NCI-H510A (cell line): ENCODE data around the gene TSC22D1.

ENCODE experiments used
- DNase-seq: peaks from one replicate; lab custom pipeline; 2025; lab: John Stamatoyannopoulos, UW

The TSC22D1 gene

DNA sequence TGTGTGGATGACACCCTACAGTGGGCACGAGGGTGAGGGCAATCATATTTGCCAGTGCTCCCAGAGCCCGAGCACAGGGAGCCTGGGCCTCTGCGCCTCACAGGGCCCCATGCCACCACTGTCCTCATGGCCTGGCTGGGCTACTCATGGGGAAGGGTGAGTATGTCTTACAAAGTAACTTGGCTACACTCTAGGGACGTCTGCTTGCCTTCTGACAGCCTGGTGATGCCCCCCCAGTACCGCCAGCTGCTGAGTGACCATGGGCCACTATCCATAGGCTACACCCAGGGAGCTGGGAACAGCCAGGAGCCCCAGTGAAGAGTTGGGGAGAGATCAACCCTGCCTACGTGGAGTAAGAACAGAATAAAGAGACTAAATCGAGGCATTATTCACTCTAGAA, 123.7 kb downstream of the TSC22D1 start:
- no peak for DNase-seq

DNA sequence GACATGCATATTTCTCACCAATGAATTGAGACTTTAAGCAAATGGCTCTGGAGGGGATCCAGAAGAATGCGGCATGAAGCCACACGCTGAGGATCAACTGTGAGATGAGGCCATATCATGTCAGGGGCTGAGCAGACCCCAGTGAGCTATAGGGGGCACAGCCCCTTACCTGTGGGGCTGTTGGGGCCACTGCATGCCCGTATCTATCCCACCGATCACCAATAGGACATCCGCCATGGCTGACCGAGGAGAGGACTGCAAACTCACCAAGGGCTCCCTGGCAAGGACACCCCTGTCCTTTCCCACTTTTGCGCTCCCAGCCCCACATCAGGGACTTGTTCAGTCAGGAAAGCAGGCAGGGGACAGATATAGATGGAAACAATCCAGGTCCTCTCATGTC, 124.5 kb downstream of the TSC22D1 start:
- DNase-seq: no peak

DNA sequence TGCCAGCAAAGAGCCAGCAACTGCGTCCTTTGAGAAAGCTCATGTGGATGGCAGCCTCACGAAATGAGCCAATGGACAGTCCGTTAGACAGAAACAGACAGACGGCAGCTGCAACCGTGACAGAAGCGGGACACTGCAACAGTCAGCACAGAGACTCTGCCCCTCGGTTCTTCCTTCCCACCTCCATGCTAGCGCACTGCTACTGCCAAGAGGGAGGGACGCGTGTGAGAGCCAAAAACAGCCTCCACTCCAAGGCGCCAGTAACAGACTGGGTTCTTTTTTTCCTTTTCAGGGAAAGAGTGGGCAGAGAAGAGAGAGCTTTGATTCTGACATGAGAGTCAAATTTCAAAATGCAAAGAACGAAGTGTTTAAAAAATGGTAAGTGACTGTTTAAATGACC, 125.0 kb downstream of the TSC22D1 start:
- no peak for DNase-seq

DNA sequence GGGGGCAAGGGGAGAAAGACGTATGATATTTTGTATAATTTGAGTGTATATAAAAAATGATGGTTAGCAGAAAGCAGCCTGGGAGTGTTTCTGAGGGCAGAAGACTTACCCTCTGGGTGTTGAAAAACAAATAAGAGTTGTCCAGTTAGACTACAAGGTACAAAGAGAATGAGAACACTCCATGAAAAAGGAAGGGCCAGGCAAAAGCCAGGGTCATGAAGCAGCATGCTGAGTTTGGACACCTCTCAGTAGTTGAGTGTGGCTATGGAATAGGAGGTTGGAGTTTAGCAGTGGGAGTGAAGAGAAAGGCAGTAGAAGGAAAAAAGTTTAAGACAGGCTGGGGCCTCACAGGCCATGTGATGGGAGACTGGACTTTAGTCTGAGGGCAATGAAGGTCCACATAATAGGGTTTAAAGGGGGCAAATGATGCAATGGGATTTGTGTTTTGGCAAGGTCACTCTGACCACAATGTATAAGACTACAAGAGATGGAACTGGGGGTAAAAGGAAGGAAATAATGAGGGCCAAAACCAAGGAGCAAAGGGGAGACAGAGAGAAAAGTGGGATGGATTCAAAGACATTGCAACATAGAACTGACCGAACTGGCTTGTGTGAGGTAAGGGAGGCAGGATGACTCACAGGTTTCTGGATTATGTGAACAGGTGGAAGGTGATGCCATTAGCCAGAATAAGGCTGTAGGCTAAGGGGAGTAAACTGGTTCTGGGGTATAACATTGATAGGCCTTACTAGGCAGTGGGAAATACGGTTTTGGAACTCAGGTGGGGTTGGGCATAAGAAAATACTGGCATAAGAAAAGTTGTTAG, 125.9 kb downstream of the TSC22D1 start:
- no peak for DNase-seq

DNA sequence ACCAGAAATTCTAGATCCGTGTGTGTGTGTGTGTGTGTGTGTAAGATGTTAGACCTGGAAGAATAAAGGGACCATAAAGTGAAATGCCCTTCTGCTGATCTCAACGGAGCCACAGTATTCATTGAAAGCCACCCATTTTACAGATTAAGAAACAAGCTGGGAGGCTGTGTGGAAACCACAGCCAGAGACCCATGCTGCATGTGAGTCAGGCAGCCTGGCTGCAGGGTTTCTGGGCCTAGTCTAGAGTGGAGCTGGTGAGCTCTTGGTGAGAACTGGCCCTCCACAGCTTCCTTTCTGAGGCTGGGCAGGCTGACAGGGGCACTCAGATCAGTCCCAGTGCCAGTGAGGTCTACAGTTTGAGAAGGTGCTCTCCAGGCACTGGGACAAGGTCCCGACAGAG, 127.3 kb downstream of the TSC22D1 start:
- DNase-seq: no peak

DNA sequence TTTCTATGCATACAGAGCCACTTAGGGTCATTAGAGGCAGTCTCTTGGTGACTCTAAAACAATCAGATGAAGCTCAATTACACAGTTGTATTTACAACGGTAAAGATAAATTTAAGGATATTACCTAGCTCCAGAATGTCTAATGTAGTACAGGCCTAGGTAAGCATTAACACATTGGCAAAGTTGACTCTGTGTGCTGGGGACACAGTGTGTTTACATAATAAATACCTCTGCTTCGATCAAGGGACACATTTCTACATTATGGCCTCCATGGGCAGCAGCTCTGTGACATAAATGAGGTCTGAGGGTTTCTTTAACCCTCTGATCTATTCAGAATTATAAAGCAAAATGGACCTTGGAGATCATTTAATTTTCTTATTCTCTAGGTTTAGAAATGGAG, 127.8 kb downstream of the TSC22D1 start:
- DNase-seq: no peak

DNA sequence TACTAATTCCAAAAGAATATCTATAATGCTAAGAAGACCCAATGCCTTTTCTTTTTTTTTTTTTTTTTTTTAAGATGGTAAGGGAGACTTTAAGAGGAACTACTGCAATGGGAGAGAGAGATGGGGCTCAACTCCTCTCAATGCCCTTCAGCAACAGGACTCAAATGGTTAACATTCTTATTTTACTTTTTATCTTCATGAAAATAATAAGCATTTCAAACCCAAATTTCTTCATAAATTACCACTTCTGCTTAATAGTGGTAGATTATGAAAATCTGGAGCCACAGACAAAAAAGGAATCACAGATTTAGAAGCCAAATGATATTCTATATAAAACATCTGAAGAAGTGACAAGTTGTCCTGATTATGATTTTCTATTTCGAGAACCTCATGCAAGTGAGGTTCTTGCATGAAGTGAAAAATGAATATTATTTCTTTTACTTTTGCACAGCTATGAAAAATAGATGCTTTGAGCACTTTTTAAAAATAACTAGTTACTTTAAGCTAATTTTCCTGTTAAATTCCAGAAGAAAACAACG, 128.3 kb downstream of the TSC22D1 start:
- no peak for DNase-seq

DNA sequence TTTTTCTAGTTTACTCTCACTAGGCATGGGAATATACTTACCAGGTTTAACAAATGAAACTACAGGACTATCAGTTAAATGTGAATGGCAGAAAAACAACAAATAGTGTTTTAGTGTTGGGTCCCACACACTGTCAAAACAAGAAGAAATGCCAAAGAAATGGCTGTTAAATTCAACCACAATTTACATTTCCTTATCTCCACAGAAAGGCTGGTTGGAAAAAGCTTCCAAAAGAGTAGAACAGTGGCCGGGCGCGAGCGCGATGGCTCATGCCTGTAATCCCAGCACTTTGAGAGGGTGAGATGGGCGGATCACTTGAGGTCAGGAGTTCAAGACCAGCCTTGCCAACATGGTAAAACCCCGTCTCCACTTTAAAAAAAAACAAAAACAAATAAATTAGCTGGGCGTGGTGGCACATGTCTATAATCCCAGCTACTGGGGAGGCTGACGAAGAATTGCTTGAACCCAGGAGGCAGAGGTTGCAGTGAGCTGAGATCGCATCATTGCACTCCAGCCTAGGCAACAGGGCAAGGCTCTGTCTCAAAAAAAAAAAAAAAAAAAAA, 136.0 kb downstream of the TSC22D1 start:
- no peak for DNase-seq

DNA sequence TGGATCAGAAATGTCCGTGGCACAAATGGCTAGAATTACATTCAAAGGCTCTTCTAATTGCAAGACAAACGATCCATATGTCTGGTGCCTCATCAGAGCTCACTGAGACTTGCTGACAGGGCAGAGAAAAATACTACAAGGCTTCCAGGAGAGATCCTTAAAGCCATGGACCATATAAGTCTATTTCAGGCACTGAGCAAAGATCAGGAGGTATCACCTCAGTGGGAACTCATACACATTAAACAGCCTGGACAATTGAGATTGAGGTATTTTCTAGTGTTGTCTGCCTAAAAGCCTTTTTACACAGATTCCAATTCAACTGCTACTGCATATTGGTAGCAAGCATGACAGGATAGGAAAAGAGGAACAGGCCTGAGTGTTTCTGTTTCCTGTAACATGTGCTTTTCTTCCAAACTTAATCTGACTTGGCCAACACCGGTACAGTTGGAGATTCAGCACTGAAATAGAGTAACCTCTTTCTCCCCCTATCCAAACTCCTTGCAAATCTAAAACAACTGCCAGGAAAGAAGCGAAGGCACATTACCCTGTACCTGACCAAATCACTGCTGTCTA, 136.6 kb downstream of the TSC22D1 start:
- no peak for DNase-seq

DNA sequence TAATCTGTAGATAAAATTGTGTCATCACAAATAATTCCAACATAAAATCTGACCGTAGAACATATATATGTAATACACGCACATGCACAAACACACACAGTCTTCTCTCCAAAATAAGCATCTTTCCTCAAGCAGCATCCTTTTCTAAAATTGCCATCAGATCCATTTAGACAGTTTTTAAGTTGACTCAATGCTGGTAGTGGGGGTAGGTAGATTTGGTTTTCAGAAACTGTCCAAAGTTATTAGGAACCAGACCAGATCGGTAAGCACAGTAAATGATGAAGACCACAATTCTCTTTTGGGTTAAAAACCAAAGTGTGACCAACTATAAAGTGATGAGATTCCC, 137.9 kb downstream of the TSC22D1 start:
- no peak for DNase-seq

DNA sequence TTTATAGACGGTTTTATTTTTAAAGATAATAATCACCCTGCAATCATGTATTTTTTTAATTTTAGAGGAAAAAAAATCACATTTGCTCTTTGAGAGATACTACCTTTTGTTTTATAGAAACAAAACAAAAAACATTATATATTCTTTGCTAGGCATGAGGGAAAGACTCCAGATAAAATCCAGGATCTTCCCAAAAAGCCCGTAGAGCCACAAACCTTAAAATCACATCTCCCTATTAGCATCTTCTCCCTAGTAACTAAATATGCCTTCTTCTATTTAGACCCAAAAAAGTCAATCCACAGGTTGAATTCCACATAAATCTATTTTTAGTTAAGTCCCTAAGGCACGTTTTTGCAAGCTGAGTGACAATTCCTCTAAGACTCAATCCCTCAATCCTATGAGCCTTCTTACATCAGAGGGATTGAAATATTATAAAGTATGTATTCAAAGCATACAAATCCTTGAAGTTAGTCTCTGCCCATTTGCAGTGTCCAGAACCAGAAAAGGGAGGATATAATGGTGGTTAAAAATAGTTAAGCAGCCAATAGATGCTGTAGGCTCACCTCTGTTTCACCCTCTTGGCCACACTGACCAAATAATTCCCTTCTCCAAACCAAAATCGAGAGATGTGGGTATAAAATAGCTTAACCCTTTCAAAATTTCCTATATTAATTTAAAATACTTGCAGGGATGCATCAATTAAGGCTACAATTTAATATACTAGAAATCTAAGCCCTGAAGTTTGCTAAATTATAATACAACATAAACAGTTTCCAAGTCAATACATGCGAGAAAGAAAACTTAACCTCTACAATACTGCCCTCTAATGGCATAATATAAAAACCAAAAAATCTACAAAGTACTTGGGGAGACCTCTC, 138.5 kb downstream of the TSC22D1 start:
- no peak for DNase-seq

DNA sequence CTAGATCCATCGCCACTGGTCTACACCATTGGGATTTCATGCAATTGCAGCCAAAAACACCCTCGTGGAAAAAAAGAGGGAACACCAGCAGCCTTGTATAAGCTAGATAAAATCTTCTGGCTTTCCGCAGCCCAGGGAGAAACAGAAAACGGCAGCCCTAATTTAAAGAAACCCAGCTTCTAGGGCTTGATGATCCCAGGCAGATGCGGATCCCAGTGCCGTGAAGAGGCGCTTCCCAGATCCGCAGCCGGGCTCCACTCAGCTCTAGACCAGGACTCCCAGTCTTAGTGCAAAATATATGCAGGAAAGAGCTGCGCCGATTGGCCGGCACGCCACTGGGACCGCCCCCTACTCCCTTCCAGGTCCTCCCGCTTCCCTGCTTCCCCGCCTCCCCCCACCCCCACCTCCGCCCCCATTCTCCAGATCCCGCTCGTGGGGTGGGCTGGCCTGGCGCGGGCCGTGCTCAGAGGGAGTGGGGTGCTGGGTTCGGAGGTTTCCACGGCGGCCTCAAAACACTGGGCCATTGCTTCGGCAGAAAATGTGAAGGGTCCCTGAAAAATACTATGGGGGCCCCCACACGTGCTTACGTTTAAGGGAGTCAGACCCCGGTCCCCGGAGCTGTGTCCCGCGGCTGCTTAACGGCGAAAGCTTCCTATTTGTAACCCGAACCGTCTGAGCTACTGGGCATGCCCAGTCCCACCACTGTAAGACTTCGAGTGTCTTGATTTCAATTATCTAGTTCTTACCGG, 139.4 kb downstream of the TSC22D1 start:
- DNase-seq: peak; percentile 50

DNA sequence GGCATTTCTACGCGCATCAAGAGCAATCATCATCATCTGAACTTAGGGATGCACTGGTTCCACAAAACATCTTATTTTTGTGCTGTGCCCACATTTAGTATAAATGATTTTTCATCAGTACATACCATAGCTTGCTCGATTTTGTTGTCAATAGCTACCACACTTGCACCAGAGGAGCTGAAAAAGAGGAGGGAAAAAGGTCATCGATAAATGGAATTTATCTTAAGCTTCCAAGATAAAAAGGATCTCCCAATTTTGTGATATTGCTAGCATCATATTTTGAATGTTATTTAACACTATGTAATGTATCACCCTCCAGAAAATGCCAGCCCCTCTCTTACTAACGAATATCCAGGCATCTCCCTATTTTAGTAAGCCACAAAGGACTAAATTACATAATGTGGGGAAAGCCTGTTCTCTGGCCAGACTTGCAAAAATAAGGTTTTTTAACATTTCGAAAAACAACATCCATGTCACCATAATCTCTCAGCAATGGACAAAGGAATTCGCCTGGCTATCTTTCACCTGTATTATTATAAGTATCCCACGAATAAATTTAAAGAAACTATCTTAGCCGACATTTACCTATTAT, 140.1 kb downstream of the TSC22D1 start:
- no peak for DNase-seq

DNA sequence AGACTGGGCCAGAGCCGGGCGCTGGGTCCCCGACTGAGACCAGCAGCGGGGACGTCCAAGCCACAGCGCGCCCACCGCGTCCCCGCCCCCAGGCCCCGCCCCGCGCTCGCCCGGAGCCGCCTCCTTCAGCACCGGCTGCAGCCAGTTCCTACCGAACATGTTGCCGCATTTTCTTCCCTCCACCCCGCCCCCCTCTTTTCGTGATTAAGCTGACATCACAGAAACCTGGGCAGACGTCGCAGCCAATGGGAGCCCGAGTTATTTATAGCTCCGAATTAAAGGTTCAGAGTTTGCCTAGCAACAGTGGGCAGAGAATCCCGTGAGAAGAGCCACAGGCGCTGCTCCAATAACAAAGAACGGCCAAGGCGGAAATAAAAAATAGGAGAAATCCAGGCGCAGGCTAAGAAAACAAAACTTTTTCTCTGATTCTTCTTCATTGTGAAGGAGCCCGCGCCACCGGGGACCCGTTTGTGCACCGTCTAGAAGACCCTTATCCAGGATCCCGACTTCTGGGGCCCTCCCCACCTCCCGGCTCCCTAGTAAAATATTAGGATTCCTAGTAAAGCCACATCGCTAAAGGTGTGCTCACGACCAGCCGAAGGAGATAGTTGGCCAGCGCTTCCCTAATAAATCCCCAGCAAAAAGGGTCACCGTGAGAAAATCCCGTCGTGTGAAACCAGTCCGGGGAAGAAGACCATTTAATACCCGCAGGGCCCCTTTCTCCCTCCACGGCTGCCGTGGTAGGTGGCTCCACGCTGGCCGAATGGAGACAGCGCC, 140.8 kb downstream of the TSC22D1 start:
- peak; percentile 70 for DNase-seq

DNA sequence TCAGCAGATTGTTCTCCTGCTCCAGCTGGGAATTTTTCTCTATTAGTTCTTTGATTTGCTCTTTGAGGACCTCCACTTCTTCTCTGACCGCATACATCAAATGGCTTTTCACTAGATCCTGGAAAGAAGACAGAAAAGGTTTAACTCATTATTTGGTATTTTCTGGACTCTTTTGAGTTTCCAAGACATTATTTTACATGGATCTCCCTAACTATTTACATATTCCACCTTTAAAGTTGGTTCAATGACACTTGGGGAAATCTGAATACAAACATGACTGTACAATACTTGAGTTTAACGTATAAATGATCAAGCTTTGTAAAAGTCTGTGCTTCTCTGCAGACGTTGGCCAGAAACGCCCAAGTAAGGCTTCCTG, 141.4 kb downstream of the TSC22D1 start:
- no peak for DNase-seq

DNA sequence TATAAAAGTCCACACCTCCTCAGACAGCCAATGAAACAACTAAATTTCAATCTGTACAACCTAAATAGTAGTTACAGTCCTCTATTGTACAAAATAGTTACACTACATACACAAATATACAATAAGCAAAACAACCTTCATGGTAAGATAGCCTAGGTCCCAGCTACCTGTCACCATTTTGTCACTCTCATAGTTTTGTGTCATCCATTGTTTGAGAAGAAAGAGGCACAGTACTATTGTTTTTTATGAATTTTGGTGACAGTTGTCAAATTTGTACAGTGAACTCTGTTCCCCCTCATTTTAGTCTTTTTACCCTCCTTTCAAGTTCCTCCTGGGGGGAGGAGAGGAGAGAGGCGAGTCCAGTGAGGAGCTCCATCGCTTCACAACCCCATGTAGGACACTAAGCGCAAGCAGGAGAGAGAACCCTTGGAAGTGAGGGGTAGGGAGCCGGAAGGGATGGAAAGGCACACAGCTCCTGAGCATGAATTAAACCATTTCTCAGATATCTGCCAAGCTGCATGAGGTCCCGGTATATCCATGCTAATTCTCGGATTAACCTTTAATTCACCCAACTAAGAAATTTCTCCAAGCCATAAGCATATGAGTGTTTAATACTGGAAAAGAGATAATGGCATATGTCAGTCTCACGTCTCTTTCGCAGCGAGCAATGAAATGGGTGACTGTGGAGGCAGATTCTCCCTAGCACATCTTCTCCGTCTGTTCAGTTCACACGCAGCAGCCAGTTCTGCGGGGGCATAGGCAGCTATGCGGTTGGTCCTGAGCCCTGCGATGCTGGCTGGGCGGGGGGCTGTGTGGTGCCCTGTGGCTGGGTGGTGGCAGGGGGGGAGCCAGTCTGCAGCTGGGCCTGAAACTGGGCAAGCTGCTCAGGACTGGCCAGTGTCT, 142.0 kb downstream of the TSC22D1 start:
- no peak for DNase-seq

DNA sequence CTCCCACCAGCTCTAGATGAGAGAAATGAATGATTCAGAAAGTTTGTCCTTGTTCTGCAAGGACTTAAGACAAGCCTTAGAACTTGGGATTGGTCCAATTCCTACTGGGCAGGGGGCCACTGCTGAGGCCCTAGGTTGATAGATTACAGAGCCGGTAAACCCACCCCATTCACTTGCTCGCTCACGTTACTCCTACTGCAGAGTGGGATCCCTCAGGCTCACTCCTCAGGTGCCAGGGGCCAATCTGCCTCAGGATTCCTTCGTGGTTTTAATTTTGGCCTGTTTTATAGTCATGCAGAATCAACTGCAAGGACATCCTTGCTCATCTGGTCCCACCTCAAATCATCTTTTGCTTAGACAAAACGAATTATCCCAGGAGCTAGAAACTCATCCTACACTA, 143.5 kb downstream of the TSC22D1 start:
- DNase-seq: no peak

DNA sequence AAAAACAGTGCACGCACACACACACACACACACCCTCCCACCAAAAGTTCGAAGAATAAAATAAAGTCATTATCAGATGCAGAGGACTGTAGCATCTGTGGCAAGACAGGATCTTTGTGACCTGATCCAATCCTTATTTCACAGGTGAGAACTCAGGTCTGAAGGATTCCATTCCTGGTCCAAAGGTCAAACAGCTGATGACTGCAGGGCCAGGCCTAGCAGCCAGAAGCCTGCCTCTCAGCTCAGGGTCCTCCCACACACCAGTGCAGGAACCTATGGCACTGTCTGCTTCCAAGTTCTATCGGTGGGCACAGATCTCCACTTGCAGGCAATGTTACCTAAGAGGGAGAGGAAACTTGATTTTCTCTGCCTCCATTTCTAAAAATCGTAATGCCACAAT, 145.0 kb downstream of the TSC22D1 start:
- DNase-seq: no peak

DNA sequence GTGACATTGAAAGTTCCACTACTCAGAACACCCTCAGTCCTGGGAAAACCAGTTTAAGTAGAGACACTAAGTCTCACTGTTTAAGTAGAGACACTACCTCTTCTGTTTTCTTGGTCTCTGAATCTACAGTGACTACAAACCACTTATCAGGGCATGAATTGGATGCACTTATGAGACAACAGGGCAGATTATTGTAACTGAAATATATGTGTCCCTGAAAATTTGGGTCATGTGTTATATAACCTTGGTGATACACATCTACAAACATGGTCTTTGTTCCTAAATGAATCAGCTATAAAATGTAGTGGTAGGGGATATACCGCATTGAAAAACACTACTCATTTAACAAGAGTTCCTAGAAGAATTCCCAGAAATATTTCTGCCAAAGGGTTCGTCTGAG, 146.8 kb downstream of the TSC22D1 start:
- DNase-seq: no peak

DNA sequence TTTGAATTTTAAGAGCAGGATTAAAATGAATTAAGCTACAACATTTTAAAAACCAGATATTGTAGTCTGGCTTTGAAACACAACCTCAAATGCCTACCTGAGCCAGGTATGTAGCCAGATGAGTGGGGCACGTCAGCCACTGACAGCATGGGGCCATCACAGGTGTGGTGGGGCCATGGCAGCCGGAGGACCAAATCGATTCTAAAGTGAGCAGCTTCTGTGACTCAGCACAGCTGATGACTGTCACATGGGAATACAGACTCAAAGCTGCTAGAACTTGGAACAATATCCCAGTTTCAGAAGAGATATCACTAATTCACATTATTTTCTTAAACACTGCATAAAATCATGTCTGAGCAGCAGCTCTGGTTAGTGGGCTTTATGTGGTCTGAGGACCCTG, 149.7 kb downstream of the TSC22D1 start:
- DNase-seq: no peak
